ENCODE data around the gene INPP4B.
"Not testable (repeated sequence)": the region's sequence is repeated elsewhere in the genome, so short reads cannot be mapped to it uniquely, and the experiment has no call there.

INPP4B gene

DNA sequence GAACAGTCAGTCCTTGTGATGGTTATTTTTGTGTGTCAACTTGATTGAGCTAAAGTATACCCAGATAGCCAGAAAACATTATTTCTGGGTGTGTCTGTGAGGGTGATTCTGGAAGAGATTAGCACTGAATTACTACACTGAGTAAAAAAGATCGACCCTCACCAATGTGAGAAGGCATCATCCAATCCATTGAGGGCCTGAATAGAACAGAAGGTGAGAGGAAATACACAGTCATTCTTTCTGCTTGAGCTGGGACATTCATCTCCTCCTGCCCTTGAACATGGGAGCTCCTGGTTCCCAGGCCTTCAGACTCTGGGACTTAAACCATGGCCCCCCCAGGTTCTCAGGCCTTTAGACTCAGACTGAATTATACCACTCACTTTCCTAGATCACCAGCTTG is 22.3 kb downstream of the INPP4B start:
- no peak for DNase-seq

DNA sequence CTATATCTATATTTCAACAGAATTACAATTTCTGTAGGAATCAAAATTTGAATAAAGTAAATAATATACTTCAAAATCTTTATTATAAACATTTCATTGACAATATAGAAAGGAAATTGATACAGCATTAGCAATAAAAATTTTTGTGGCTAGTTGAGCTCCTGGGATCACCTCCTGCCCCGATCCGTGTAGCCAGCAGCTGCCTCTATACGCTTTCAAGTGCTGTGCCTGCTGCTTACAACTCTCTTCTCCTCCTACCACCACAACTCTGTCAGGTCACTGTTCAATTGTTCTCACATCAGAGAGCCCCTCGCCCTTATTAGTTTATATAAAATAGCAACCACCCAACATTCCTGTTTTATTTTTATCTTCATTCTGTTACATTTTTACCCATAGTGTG is 27.6 kb downstream of the INPP4B start:
- no peak for DNase-seq

DNA sequence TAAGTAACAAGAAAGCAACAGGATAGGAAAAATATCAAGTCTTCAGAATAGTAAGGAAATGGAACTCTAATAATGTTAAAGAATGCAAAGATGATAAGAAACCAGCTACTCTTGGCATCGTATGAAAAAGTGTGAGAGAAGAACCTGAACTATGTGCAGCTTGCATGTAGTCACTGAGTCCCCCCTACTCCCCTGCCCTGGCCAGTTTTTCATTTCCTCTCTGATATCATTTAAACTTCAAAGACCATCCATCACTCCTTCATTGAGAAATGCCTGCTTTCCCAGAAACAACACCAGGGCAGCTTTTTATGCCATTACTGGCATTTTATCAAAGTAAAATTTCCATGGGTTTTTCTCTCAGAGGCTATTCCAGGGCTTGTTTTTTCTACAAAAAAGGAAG is 28.1 kb downstream of the INPP4B start:
- DNase-seq, result no peak

DNA sequence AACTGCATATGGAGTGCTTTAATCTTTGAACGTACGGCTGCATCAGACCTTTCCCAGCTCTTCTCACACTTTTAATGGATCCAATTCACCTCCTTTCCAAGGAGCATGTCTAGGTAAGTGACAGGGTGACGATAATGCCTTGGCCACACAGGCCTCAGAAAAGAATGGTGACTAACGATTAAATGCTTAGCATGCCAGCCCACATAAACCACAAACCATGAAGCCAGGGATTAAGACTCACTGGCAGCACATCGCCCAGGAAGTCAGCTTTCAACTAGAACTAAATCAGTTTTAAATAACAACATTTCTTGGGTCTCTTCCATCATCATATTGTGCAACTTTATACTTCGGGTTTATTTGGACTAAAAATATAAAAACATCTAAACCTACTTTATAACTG is 28.7 kb downstream of the INPP4B start:
- no peak for DNase-seq

DNA sequence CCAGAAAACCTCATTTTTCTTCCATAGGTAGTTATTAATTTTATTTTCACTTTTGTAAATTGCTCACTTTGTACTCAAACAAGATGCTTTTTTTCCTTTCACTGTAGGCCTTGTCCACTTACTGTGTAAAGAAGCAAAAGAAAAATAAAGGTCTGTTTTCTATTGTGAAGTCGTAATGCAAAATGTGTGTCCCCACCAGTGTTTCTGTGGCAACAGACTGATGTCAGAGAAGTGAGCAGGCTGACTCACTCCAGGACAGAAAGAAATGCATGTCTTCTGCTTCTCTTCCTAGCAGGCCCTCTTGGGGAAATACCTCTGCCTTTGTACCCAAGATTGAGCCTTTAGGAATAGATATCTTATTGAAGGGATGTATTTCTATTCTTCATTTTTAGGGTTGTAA is 30.3 kb downstream of the INPP4B start:
- no peak for DNase-seq

DNA sequence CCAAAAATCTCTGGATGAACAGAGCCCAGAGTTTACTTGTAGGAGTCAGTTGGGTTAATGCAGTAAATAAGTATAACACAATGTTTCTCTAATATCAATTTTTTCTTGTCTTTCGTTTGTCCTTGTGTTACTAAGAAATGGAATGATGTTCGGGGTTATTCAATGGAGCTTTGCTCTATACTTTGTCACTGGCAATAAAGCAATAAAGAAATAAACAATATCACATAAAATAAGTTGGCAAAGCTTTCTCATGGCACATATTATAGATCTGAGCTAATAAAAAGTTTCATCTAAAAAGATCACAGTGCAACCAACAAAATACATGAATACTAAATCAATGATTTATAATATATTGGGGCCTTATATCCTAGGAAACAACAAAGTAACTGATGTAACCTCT is 32.7 kb downstream of the INPP4B start:
- no peak for DNase-seq

DNA sequence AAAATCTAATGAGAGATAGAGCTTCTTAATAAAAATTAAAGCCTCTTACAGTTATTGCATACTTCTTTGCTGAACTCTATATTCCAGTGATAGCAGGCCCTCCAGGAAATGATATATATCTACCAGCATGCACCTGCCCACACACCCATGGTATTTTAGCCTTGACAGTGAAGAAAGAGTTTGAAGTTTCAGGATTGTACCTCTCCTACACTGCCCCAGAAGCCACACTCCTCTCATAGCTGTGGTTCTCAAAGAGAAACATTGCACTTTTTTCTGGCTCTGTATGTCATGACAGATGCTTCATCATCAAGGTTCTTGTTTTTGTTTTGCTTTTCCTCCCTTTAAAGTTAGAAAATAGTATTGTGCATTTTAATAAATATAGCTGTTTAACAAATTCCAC is 34.0 kb downstream of the INPP4B start:
- no peak for DNase-seq

DNA sequence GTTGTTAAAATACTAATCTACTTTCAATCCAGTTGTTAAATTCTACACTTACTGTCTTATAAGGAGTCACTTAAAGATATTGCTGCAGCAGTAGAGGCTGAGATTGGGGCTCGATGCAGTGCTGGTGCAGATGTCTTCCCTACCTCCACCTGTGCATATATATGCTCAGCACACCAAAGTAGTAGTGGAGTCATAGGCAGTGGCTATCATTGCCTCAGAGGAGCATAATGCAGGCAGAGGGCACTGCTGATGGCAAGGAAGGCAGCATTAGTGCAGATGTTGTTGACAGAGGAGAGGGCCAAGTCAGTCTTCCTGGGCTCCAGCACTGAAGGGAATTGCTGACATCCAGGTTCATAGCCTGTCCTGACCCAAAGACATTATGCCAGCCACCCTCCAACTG is 35.1 kb downstream of the INPP4B start:
- DNase-seq, result no peak

DNA sequence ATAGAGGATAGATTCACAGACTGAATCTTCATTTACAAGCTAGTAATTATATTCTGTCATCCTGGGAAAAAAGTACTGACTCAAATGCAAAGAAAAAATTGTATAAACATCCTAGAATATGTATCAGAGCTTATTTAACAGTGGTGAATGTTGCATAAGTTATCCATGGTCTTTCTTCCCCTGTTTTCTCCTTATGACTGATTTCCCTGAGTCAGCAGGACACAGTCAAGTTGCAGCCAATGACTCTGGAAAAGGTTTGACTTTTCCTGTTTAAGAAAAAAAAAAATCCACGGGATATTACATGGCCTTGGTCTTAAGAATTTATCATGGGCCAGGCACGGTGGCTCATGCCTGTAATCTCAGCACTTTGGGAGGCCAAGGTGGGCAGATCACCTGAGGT is 36.5 kb downstream of the INPP4B start:
- DNase-seq, result no peak

DNA sequence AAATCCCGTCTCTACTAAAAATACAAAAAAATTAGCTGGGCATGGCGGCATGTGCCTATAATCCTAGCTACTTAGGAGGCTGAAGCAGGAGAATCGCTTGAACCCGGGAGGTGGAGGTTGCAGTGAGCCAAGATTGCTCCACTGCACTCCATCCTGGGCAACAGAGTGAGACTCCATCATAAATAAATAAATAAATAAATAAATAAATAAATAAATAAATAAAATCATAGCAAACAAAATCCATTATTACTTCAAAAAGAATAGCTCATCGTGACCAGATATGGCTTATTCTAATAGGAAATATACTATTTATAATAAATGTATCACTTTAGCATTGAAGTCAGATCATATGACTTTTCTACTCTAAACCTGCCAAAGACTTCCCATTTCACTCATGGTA is 42.2 kb downstream of the INPP4B start:
- DNase-seq, result not testable (repeated sequence)

DNA sequence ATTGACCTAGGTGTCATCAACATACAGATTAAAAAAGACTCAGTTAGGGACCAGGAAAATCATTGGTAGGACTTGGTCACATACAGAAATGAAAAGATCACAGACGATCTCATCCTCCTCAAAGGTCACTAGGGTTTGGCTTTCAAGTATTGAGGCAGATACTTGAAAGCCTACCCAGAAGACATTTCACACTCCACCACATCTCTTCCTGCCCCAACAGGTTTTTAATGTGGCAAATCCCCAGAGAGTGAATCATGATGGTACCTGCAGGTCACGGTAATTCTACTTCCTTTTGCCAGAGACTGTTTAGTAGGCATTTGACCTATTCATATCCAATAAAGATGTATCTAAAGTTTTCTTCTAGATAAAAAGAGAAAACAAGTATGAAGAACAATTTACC is 44.1 kb downstream of the INPP4B start:
- DNase-seq, result no peak

DNA sequence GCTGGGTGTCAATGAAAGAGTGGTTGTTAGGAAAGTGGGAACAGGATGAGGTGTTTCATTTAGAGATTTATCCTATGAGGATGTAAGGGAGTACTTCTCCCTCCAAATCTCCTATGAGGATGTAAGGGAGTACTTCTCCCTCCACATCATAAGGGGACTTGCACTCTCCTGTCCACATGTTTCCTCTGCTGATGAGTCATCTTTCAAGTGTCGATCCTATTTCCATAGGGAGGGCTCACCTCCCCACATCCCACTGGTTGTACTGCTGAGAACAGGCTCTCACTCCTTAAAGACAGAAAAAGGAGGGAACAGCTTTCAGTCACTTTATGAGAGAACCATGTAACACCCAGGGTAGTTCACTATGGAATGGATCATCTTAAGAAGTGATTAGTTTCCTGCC is 65.0 kb downstream of the INPP4B start:
- no peak for DNase-seq

DNA sequence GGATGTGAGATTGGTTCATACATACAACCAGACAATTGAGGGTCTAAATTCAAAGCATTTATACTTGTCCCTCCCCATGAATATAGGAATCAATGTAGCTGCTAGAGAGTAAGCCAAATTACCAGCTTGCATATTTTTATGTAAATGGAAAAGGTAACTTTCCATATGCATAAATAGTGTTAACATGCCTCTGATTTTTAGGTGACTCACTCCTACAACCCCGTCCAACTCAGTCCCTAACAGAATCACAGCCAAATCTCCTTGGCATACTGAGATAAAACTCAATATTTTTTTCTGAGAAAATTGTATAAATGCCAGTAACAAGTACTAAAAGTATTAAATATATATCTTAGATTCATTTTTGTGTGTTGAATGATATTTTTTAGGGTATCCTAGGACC is 67.2 kb downstream of the INPP4B start:
- no peak for DNase-seq

DNA sequence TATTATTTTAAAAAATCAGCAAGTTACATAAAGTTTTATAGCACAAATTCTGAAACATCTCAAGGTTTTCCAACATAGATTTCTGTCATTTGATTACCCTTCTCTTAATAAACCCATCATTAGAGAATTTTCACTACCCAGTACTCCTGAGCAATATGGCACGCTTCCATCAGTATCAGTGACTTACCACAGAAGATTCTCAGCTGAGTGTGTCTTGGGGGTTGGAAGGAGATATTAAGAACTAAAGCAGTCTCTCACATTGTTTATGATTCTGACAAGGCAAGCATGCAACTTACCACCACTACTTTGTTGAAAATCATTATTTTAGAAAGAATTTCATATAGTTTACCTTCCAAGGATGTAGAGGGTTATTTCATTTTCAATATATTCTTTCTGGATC is 67.7 kb downstream of the INPP4B start:
- no peak for DNase-seq

DNA sequence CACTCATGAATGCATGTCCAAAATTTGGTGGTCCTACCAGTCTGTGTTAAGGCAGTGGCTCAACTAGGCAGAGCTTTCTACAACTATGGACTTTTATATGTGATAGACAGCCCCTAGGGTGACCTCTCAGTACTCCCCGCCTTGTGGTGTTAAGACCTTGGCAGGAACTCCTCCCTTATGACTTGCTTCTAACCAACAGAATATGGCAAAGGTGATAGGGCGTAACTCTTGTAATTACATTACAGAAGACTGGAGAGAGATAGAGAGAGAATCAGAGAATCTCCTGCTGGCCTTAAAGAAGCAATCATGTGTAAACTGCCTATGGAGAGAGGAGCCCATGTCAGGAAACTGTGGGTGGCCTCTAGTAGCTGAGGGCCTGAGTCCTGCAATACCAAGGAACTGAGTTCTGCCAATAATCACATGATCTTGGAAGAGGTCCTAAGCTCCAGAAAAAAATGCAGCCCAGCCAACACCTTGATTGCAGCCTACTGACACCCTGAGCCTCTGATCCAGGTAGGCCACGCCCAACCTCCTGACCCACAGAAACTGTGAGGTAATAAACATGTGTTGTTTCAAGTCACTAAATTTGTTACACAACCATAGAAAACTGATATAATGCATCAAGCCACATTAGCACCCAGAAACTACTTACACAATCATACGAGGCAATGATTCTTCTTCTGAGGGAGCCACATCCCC is 68.9 kb downstream of the INPP4B start:
- DNase-seq, result no peak

DNA sequence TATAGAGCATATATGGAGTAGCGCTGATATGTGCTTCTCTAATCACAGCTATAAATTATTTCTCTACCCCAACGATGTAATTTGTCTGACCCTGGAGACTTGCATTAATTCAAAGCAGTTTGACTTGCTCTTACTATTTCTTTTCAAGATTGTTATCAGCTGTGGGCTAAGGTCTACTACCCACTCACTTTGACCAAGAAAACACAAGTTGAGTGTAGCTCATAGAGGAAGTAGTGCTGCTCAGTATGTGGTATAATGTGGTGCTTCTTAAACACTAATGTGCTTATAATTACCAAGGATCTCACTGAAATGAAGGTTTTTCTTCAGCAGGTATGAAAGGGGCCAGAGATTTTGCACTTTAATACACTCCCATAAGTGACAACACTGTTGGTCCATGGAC is 70.1 kb downstream of the INPP4B start:
- DNase-seq, result no peak

DNA sequence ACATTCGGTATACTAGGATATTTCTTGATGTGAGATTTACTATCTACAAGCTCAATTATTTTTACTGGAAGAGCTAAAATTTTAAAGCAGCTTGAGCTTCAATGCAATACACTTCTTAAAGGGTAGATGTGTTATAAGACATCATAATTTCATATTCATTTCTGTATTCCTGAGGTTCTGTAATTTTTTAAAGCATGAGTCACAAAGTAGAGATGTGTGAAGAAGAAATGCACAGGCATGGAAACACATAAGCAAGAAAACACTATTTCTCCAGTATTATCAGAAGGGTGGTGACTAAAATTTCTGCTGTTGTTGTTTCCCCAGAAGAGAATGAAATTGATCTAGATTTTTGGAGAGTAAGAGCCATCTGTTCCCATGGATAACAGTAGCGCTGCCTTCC is 72.6 kb downstream of the INPP4B start:
- DNase-seq, result no peak

DNA sequence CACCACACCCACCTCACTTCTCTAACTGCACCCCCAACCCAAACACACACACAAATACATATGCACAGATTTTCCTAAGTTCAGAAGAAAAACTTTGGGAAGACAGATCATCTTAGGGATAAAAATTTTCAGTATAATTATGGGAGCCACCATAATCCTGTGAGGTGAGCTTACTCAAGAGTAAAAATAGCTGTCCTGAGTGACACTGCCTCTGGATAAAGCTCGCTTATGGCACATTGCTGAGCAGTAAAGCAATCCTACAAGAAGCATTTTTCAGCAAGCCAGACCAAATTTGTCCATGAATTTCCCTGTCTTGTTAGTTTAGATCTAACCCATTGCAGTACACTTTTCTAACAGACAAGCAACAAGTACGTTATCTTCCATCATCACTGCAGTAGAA is 83.8 kb downstream of the INPP4B start:
- no peak for DNase-seq

DNA sequence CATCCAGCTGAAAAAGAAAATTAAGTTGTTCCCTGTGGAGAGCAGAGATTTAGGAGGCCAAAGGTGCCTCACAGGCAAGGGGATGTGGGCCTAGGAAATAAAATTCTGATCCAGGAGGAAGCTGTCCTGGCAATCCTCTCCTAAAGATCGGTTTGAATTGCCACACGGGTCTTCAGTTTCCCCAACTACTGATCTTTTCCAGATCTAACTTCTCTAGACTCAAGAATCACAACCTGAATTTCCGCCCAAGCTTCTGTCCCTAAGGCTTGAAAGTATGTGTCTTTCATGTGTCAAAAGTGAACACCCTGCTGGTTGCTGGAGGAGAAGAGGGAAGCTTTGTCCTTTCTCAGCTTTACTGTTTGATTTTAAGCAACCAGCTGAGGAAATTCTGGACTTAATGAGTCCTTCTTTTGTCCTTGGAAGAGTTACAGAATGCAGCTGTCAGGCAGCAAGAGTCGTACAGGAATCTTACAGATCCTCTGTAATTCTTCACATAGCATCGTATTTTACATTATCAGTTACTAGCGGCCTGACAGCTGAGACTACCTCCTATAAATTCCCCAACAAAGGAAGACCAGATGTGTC is 93.8 kb downstream of the INPP4B start:
- DNase-seq, result no peak

DNA sequence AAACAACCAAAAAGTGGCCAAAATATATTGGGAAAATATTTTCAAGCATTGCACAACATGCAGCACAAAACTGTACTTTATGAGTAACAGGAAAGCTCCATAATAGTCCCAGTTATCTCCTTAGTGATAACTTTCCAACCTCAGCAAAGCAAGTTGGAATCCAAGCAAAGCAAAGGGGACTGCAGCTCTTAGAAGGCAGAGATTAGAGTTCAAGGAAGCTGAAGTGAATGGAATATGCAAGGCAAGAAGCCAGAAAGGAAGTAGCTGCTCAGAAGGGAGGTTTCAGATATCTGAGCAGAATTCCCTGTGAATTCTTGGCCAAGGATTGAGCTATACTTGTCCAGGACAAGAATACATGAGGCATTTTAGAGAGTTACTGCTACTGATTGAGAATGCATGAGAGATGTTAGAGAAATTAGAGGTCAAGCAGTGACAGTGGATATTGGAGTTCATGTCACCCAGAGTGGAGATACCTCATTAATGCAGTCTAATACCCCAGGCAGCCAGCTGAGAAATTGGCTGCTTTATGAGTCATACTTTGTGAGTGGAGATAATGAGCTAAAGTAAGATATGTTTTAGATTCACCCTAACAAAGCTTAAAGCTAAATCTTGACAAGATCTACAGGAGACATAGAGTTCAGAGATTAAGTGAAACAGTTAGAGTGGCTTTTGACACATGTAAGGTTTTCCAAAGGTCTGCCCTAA is 102.8 kb downstream of the INPP4B start:
- DNase-seq, result no peak

DNA sequence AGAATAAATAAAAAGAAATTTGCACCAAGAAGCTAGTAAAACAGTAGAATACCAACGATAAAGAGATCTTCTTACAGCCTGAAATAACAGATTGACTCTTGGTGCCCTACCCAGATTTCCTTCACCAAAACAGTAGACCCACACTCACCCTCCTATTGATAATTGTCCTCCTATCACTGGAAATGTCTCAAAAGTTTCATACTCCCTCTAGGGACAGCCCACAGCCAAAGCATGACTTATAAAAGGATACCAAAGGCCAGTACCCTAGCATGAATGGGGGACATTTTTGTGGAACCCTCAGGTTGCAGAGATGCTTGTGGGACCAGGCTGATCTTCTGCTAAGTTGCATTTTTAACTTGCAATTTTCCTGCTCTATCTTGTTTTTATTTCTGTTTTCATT is 104.1 kb downstream of the INPP4B start:
- DNase-seq, result no peak

DNA sequence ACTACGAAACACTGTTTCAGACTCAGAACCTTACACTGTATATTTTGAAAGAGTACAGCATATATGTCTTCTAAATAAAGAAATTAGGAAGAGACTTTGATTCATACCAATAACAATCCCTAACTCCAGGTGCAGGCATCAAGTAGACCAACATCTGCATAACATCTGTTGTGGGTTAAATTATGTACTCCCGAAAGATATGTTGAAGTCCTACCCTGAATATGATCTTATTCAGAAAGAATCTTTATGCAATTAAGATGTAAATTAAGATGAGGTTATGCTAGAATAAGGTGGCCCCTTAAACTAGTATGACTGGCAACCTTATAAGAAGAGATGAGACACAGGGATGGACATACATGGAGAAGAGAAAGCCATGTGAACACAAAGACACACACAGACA is 117.9 kb downstream of the INPP4B start:
- DNase-seq, result no peak

DNA sequence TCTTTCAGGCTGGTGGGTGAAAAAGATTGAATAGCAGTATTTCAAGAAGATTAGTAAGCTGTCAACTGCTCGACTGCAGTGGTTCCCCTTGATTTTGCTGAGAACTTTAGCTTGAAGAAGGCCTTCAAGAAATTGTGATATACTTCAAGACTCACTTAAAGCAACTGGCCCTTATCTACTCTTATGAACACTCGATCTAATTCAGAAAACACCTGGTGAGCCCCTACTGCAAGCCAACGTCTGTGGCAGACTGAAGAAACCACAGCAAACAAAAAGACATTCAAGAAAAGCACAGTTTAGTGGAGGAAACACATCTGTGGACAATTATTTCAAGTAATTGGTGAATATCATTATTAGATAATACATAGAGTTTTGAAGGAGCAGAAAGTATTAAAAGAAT is 119.0 kb downstream of the INPP4B start:
- DNase-seq, result no peak

DNA sequence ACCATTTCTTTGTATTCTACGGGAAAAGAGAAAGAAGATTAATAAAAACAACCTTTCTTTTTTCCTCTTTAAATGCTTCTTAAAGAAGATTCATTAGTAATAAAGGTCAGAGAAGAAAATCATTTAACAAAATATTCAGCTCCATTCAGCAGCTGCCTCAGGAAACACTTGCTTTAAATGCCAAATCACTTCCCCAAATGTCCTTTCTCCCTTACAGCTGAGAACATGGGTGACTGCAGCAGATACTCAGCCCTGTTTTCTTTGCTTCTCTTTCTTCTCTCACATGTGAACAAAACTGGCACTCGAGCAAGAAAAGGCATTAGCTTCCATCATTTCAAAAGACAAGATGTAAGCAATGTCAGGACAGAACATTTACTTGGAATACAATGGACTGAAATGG is 120.2 kb downstream of the INPP4B start:
- no peak for DNase-seq

DNA sequence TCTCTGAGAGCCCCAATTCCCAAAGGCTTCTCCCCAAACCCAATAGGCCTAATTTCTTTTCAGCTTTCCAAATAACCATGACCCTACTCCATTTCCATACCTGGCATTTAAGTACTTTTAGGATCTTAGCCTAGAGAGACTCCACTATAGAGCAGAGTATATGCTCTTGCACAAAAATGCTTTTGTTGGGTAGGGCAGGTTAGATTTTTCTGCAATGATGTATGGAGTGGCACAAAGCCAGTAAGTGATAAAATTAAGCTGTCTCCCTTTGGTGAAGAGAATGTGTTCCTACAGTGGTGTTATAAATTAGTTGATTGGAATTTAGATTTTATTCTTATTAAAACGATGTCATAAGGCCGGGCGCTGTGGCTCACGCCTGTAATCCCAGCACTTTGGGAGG is 124.9 kb downstream of the INPP4B start:
- no peak for DNase-seq
